ENCODE results near the gene OOEP.

- TF ChIP-seq YY1 (IDR thresholded peaks at IDR 0.05; ENCODE audit: low read depth) (no peak), NFIC (IDR thresholded peaks at IDR 0.05) (no peak), MAX (IDR thresholded peaks at IDR 0.05) (no peak), RAD21 (IDR thresholded peaks at IDR 0.05; ENCODE audit: low read depth) (no peak), EP300 (IDR thresholded peaks at IDR 0.05; ENCODE audit: borderline replicate concordance) (no peak), CREB1 (IDR thresholded peaks at IDR 0.05; ENCODE audit: low read depth) (no peak), TEAD4 (IDR thresholded peaks at IDR 0.05) (no peak), FOXM1 (IDR thresholded peaks at IDR 0.05; ENCODE audit: borderline replicate concordance, low read depth) (no peak), TAF1 (IDR thresholded peaks at IDR 0.05; ENCODE audit: low read depth) (no peak), TCF12 (IDR thresholded peaks at IDR 0.05; ENCODE audit: low read depth) (no peak), ZBTB7A (IDR thresholded peaks at IDR 0.05; ENCODE audit: low read depth) (no peak)
- TF ChIP-seq, protein P1, sequence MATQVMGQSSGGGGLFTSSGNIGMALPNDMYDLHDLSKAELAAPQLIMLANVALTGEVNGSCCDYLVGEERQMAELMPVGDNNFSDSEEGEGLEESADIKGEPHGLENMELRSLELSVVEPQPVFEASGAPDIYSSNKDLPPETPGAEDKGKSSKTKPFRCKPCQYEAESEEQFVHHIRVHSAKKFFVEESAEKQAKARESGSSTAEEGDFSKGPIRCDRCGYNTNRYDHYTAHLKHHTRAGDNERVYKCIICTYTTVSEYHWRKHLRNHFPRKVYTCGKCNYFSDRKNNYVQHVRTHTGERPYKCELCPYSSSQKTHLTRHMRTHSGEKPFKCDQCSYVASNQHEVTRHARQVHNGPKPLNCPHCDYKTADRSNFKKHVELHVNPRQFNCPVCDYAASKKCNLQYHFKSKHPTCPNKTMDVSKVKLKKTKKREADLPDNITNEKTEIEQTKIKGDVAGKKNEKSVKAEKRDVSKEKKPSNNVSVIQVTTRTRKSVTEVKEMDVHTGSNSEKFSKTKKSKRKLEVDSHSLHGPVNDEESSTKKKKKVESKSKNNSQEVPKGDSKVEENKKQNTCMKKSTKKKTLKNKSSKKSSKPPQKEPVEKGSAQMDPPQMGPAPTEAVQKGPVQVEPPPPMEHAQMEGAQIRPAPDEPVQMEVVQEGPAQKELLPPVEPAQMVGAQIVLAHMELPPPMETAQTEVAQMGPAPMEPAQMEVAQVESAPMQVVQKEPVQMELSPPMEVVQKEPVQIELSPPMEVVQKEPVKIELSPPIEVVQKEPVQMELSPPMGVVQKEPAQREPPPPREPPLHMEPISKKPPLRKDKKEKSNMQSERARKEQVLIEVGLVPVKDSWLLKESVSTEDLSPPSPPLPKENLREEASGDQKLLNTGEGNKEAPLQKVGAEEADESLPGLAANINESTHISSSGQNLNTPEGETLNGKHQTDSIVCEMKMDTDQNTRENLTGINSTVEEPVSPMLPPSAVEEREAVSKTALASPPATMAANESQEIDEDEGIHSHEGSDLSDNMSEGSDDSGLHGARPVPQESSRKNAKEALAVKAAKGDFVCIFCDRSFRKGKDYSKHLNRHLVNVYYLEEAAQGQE (IDR thresholded peaks at IDR 0.05; ENCODE audit: low read depth), result no peak
- TF ChIP-seq, protein P2, sequence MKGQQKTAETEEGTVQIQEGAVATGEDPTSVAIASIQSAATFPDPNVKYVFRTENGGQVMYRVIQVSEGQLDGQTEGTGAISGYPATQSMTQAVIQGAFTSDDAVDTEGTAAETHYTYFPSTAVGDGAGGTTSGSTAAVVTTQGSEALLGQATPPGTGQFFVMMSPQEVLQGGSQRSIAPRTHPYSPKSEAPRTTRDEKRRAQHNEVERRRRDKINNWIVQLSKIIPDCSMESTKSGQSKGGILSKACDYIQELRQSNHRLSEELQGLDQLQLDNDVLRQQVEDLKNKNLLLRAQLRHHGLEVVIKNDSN (IDR thresholded peaks at IDR 0.05), result no peak
Measured at GRCh38 chr6:73343164-73343563, 26.5 kb downstream of the OOEP start.

All from Ishikawa (cell line).